Naive thymus-derived CD8-positive, alpha-beta T cell (primary cell): ENCODE results near the gene INPP5A. TPM values are rescaled to one million over a fixed set of nuclear protein-coding genes. Genes with fewer than 3 reads are reported as not detected.
"Not testable (repeated sequence)": the region's sequence is repeated elsewhere in the genome, so short reads cannot be mapped to it uniquely, and the experiment has no call there.

Source experiments
- ATAC-seq, 2 donors: fragments of 150-1000 bp; cut with Tn5 transposase in 1 of 2; sonication (Bioruptor Pico), chemical (Tn5 transposase) in 1 of 2; 1 replicate in 1 of 2; 2 replicates in 1 of 2; pipeline ENCODE4 v1.10.0; 2021; ENCODE audit warnings: mild to moderate bottlenecking in 2 of 2, moderate library complexity in 2 of 2
- POLR2A ChIA-PET: fragments of 350-600 bp; sonication (Branson Sonifier 250); formaldehyde crosslinking; loops from one replicate; lab custom pipeline; 2021; ENCODE audit warnings: antibody characterized with exemption; lab: Charles Lee
- DNase-seq, 10 donors: peaks; one replicate each; pipeline versions ENCODE4 v3.0.0 to v3.0.0-alpha.2; 2020 to 2022
- H3K27ac Mint-ChIP-seq, 10 donors: one replicate each; pipeline ENCODE4 v1.8.0; 2020 to 2022; ENCODE audit warnings: mild to moderate bottlenecking in 10 of 10, mixed read lengths in 10 of 10, moderate library complexity in 4 of 10, inconsistent platforms in 1 of 10
- H3K27me3 Mint-ChIP-seq, 5 donors: one replicate each; pipeline ENCODE4 v1.8.0; 2021 to 2022; ENCODE audit warnings: mixed read lengths in 5 of 5
- H3K36me3 Mint-ChIP-seq, 3 donors: one replicate each; pipeline ENCODE4 v1.8.0; 2020 to 2022; ENCODE audit warnings: mixed read lengths in 3 of 3, mild to moderate bottlenecking in 2 of 3, inconsistent platforms in 1 of 3
- H3K4me1 Mint-ChIP-seq, 4 donors: one replicate each; pipeline ENCODE4 v1.8.0; 2021 to 2022; ENCODE audit warnings: mixed read lengths in 4 of 4
- H3K4me3 Mint-ChIP-seq, 10 donors: one replicate each; pipeline ENCODE4 v1.8.0; 2020 to 2022; ENCODE audit warnings: mild to moderate bottlenecking in 10 of 10, mixed read lengths in 10 of 10, moderate library complexity in 6 of 10, inconsistent platforms in 1 of 10
- H3K9me3 Mint-ChIP-seq, 9 donors: one replicate each; pipeline ENCODE4 v1.8.0; 2020 to 2022; ENCODE audit warnings: mixed read lengths in 9 of 9, mild to moderate bottlenecking in 3 of 9, inconsistent platforms in 1 of 9, moderate library complexity in 1 of 9
- polyA plus RNA-seq, 3 donors: library from polyadenylated mRNA; unstranded; fragments of 300-500 nt; fragmentation: Illumina TruSeq; gene quantifications; one replicate each; pipeline ENCODE4 v1.2.3, GENCODE V29; 2021
- total RNA-seq, 8 experiments: library from RNA in 2 of 8; stranded (reverse) in 2 of 8; gene quantifications; one replicate each; pipeline ENCODE4 v1.2.3 and lab custom pipeline; 2021 to 2026

Gene INPP5A
- total and polyA plus RNA-seq, 5 experiments from 2014 or later = 0.51 to 33.7 (median 3.9) TPM

DNA sequence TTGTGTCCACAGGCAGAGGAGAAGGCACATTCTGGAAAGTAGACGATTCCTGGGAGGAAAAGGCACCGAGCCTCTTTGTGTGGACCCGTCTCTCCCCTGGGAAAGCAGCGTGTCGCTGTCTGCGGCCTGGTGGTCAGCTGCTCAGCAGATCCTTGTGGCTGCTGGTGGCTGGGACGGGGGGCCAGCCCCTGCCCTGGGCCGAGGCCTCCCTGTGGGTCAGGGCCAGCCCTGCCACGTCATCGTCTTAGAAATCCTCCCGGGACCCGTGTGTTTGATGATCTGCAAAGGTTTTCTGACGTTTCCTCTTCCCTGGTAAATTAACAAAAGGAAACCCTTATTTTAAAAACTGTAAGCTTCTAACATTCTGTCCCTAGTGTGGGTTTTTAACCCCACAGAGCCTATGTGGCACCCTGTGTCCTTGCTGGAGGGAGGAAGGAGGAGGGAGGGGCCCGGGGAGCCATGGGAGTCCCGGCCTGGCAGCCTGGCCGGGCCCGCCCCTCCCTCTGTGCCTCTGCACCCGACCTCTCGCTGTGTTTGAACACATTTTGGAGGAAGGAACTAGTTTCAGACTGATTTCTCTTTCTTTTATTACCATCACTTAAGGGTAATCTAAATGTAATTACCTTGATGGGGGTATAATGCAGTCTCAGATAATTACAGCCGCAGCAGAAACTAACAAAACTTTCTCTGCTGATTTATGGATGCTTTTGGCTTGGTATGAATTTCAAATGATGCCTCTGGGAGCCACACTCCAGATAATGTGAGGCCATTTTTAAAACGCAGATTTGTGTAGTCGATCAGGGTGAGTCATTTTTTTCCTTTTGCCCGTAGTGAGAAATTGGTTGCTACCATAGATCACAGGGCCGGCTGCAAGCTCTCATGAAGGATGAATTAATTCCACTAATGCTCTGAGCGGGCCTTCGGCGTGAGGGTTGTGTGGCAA lies 162.8 kb downstream of the INPP5A start:
- no peak overlapping the region for H3K27ac Mint-ChIP-seq
- ATAC-seq (no peak), DNase-seq (peak in 1 of 10 donors; percentile 53)
- peaks cover 0 to 7% (median under 1%) of the 10 kb centered on the region in 9 donors for H3K9me3 Mint-ChIP-seq
- POLR2A ChIA-PET = no interaction called here
- H3K4me1 Mint-ChIP-seq = peaks cover 5 to 11% (median 8%) of the 10 kb centered on the region in 4 donors
- peaks cover 0 to 32% (median 10%) of the 10 kb centered on the region in 3 donors for H3K36me3 Mint-ChIP-seq
- H3K27me3 Mint-ChIP-seq = no peaks in the 10 kb centered on the region
- H3K4me3 Mint-ChIP-seq = no peak overlapping the region

GRCh38 chr10:132701099-132701845 lies 163.7 kb downstream of the INPP5A start:
- ATAC-seq (no peak), DNase-seq (peak in 1 of 10 donors; percentile 59)
- peaks cover 0 to 11% (median 9%) of the 10 kb centered on the region in 9 donors for H3K9me3 Mint-ChIP-seq
- no peak overlapping the region for H3K27ac Mint-ChIP-seq
- H3K27me3 Mint-ChIP-seq = no peaks in the 10 kb centered on the region
- H3K36me3 Mint-ChIP-seq = peaks cover 7 to 40% (median 19%) of the 10 kb centered on the region in 3 donors
- no peak overlapping the region for H3K4me3 Mint-ChIP-seq
- POLR2A ChIA-PET = no interaction called here
- peaks cover 0 to 10% (median 6%) of the 10 kb centered on the region in 4 donors for H3K4me1 Mint-ChIP-seq

DNA sequence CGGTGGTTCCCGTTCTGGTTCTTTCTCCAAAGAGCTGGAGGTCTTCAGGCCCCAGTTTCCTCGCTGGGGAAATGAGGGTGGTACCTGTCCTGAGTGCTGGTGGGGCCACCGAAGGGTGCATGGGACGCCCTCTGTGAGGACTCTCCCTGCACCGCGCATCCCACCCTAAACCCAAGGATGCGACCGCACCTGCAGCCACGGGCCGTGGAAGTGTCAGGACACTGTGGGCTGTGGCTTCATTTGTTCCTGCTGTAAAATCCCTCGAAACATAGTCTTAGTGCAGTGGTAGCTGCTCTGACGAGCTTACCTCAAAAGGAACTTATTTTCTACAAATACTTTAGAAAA lies 164.2 kb downstream of the INPP5A start:
- Mint-ChIP-seq H3K4me3 (no peak overlapping the region), H3K27ac (no peak overlapping the region), H3K36me3 (peaks cover 8 to 46% (median 24%) of the 10 kb centered on the region in 3 donors), H3K4me1 (peaks cover 0 to 11% (median 6%) of the 10 kb centered on the region in 4 donors), H3K27me3 (no peaks in the 10 kb centered on the region), H3K9me3 (peaks cover 0 to 14% (median 9%) of the 10 kb centered on the region in 9 donors)
- POLR2A ChIA-PET = no interaction called here
- ATAC-seq (no peak), DNase-seq (no peak)

GRCh38 chr10:132702601-132703418 lies 165.2 kb downstream of the INPP5A start:
- H3K4me1 Mint-ChIP-seq = peaks cover 0 to 11% (median 6%) of the 10 kb centered on the region in 4 donors
- H3K27ac Mint-ChIP-seq = peak overlapping the region in 1 of 10 donors; percentile 4
- peaks cover 8 to 49% (median 25%) of the 10 kb centered on the region in 3 donors for H3K36me3 Mint-ChIP-seq
- POLR2A ChIA-PET = no interaction called here
- ATAC-seq = no peak
- peaks cover 0 to 17% (median 9%) of the 10 kb centered on the region in 9 donors for H3K9me3 Mint-ChIP-seq
- H3K27me3 Mint-ChIP-seq = no peaks in the 10 kb centered on the region
- peak in 1 of 10 donors; percentile 60 for DNase-seq
- H3K4me3 Mint-ChIP-seq = no peak overlapping the region

GRCh38 chr10:132703419-132704007 lies 165.9 kb downstream of the INPP5A start:
- Mint-ChIP-seq H3K36me3 (peaks cover 8 to 49% (median 27%) of the 10 kb centered on the region in 3 donors), H3K27me3 (no peaks in the 10 kb centered on the region), H3K4me1 (peaks cover 0 to 10% (median 6%) of the 10 kb centered on the region in 4 donors), H3K27ac (peak overlapping the region in 1 of 10 donors; percentile 4), H3K9me3 (peaks cover 0 to 17% (median 9%) of the 10 kb centered on the region in 9 donors), H3K4me3 (no peak overlapping the region)
- DNase-seq = peak in 1 of 10 donors; percentile 27
- ATAC-seq = no peak
- POLR2A ChIA-PET = no interaction called here

DNA sequence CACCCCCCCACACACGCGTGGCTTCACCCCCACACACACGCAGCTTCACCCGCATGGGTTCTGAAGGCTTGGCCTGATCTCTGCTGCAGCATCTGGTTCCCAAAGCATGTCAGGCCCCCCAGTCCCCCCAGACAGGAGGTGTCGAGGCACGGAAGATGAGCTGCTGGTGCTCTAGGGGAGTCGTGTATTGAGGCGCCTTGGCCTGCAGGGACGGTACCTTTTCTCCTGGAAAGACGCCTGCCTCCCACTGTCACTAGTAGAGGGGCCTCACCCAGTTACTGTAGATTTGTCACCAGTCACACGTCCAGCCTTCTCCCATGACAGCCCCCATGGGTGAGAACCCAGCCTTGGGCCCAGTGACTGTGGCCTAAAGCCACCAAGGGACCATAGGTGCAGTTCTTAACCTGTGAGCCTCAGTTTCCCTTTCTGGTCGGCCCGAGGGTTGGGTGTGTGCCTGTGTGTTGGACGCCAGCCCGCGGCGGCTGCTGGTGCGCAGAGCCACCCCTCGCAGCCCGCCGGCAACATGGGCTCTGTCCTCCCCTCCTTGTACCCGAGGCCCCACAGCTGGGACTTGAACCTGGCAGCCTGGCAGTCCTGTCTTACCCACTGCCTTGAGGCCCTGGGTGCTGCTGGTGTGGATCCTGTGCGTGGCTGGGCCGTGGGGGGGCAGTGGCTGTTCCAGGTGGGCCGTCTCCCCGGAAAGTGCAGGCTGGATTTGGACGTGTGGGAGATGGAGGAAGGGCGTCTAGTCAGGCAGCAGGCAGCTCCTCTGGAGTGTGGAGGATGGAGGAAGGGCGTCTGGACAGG lies 166.6 kb downstream of the INPP5A start:
- Mint-ChIP-seq H3K4me3 (no peak overlapping the region), H3K4me1 (peaks cover 0 to 9% (median 5%) of the 10 kb centered on the region in 4 donors), H3K27ac (peak overlapping the region in 2 of 10 donors; percentile 2 to 53), H3K36me3 (peaks cover 8 to 50% (median 27%) of the 10 kb centered on the region in 3 donors), H3K27me3 (no peaks in the 10 kb centered on the region), H3K9me3 (peaks cover 0 to 17% (median 9%) of the 10 kb centered on the region in 9 donors)
- no peak for ATAC-seq
- POLR2A ChIA-PET = no interaction called here
- DNase-seq = peak in 1 of 10 donors; percentile 51

DNA sequence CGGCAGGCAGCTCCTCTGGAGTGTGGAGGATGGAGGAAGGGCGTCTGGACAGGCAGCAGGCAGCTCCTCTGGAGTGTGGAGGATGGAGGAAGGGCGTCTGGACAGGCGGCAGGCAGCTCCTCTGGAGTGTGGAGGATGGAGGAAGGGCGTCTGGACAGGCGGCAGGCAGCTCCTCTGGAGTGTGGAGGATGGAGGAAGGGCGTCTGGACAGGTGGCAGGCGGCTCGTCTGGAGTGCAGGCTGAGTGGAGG lies 167.2 kb downstream of the INPP5A start:
- POLR2A ChIA-PET, H3K27ac Mint-ChIP-seq, H3K4me3 Mint-ChIP-seq, H3K4me1 Mint-ChIP-seq, ATAC-seq, DNase-seq, H3K27me3 Mint-ChIP-seq: not testable (repeated sequence)
- Mint-ChIP-seq H3K9me3 (peaks cover 0 to 17% (median 9%) of the 10 kb centered on the region in 9 donors), H3K36me3 (peaks cover 8 to 50% (median 27%) of the 10 kb centered on the region in 3 donors)

GRCh38 chr10:132705173-132705572 lies 167.6 kb downstream of the INPP5A start:
- DNase-seq (peak in 1 of 10 donors; percentile 38), ATAC-seq (no peak)
- peaks cover 0 to 9% (median 5%) of the 10 kb centered on the region in 4 donors for H3K4me1 Mint-ChIP-seq
- no peak overlapping the region for H3K27ac Mint-ChIP-seq
- H3K27me3 Mint-ChIP-seq = no peaks in the 10 kb centered on the region
- POLR2A ChIA-PET = no interaction called here
- H3K9me3 Mint-ChIP-seq = peaks cover 0 to 17% (median 9%) of the 10 kb centered on the region in 9 donors
- H3K4me3 Mint-ChIP-seq = no peak overlapping the region
- H3K36me3 Mint-ChIP-seq = peaks cover 8 to 52% (median 27%) of the 10 kb centered on the region in 3 donors

GRCh38 chr10:132705943-132706342 lies 168.4 kb downstream of the INPP5A start:
- DNase-seq (no peak), ATAC-seq (no peak)
- peaks cover 8 to 53% (median 29%) of the 10 kb centered on the region in 3 donors for H3K36me3 Mint-ChIP-seq
- H3K27me3 Mint-ChIP-seq = no peaks in the 10 kb centered on the region
- peaks cover 0 to 11% (median 5%) of the 10 kb centered on the region in 4 donors for H3K4me1 Mint-ChIP-seq
- H3K27ac Mint-ChIP-seq = no peak overlapping the region
- POLR2A ChIA-PET = no interaction called here
- H3K4me3 Mint-ChIP-seq = no peak overlapping the region
- H3K9me3 Mint-ChIP-seq = peaks cover 0 to 17% (median 9%) of the 10 kb centered on the region in 9 donors

- H3K4me3 Mint-ChIP-seq = no peak overlapping the region
- ATAC-seq (no peak), DNase-seq (peak in 1 of 10 donors; percentile 52)
- H3K27ac Mint-ChIP-seq = peak overlapping the region in 1 of 10 donors; percentile 12
- no peaks in the 10 kb centered on the region for H3K27me3 Mint-ChIP-seq
- H3K4me1 Mint-ChIP-seq = peaks cover 0 to 11% (median 5%) of the 10 kb centered on the region in 4 donors
- peaks cover 0 to 17% (median 9%) of the 10 kb centered on the region in 9 donors for H3K9me3 Mint-ChIP-seq
- POLR2A ChIA-PET = no interaction called here
- H3K36me3 Mint-ChIP-seq = peaks cover 8 to 53% (median 29%) of the 10 kb centered on the region in 3 donors
Measured at GRCh38 chr10:132706701-132707100, 169.1 kb downstream of the INPP5A start.

DNA sequence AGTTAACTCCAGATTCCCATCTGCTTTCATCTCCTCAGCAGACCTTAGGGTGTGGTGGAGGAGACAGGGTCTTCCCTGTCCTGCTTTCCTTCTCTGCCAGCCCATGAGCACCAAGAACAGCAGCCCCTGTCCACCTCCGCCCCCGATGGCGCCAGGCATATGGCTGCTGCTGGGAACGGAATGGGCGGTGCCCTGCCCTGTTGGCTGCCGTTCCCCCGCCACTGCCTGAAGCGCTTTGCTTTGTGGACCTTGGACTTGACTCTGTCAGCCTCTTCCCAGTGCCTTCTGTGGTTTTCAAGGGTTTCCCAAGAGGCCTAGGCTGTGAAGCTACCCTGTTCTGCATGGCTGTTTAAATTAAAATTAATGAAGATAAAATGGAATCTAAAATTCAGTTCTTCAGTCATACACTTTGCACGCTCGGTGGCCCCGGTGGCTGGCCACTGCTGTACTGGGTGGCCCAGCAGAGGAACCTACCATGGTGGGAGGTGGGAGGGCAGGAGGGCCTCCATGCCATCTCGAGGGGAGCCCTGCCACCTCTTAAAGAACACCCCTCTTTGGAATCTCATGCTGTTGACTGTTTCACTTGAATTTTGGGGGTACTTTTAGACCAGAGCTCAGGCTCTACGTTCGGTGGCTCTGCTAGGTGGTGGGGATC lies 169.7 kb downstream of the INPP5A start:
- Mint-ChIP-seq H3K36me3 (peaks cover 8 to 53% (median 28%) of the 10 kb centered on the region in 3 donors), H3K9me3 (peaks cover 0 to 17% (median 9%) of the 10 kb centered on the region in 9 donors), H3K4me1 (peaks cover 0 to 11% (median 4%) of the 10 kb centered on the region in 4 donors), H3K27me3 (no peaks in the 10 kb centered on the region), H3K4me3 (no peak overlapping the region), H3K27ac (peak overlapping the region in 2 of 10 donors; percentile 19 to 66)
- DNase-seq = peak in 1 of 10 donors; percentile 53
- POLR2A ChIA-PET = no interaction called here
- no peak for ATAC-seq
